SK-N-MC (cell line): ENCODE results near the gene TAB2.
"Not testable (repeated sequence)": the region's sequence is repeated elsewhere in the genome, so short reads cannot be mapped to it uniquely, and the experiment has no call there.

ENCODE experiments used
- DNase-seq: peaks from one replicate; pipeline ENCODE4 v3.0.0-alpha.2; 2011; ENCODE audit warnings: low read depth, low spot score
- H3K27ac ChIP-seq: fragments of 200-600 bp; sonication (generic); 2 replicates; pipeline ENCODE4 v1.5.1; 2016; ENCODE audit warnings: mixed run types
- H3K36me3 ChIP-seq: fragments of 200-600 bp; sonication (generic); 2 replicates; pipeline ENCODE4 v1.6.1; 2017; ENCODE audit warnings: antibody characterized with exemption, low read length, mixed read lengths; ENCODE audit not compliant: insufficient read depth
- H3K4me3 ChIP-seq: fragments of 200-600 bp; sonication (generic); 2 replicates; pipeline ENCODE4 v1.5.1; 2016
- H3K9ac ChIP-seq: fragments of 200-600 bp; sonication (generic); 2 replicates; pipeline ENCODE4 v1.8.0; 2017; ENCODE audit warnings: mixed run types, mixed read lengths; ENCODE audit not compliant: insufficient read length
- H3K9me3 ChIP-seq: fragments of 200-600 bp; sonication (generic); 2 replicates; pipeline ENCODE4 v1.6.1; 2017; ENCODE audit warnings: low read depth, mild to moderate bottlenecking, antibody characterized with exemption, low read length, moderate library complexity, mixed read lengths
- EZH2 ChIP-seq: fragments of 200-600 bp; sonication (generic); IDR thresholded peaks from one replicate; pipeline ENCODE4 v1.6.1; 2017; ENCODE audit warnings: antibody characterized with exemption
- FOXP2 ChIP-seq: optimal IDR thresholded peaks from 2 replicates; pipeline ENCODE3; 2011; ENCODE audit warnings: mild to moderate bottlenecking, moderate library complexity; ENCODE audit not compliant: insufficient read depth; ENCODE audit errors: extremely low read length, control extremely low read depth
- POLR2AphosphoS5 ChIP-seq: IDR thresholded peaks from 2 replicates; pipeline ENCODE4 v1.6.1; 2012; ENCODE audit warnings: mild to moderate bottlenecking, low read depth, low read length, borderline replicate concordance

The TAB2 gene

DNA sequence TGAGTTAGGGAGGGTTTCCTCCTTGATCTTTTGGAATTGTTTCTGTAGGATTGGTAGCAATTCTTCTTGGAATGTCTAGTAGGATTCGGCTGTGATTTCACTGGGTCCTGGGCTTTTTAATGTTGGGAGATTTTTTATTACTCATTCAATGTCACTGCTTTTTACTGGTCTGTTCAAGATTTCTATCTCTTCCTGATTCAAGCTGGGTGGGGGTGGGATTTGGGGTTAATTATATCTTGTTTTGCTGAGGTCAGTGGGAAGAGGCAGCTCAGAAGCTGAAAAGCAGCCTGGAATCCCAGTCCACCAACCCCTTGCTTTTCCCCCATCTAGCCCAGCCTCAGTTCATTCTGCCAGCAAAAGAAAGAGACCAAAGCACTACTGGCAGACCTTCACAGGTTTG is 122.1 kb downstream of the TAB2 start:
- no peak overlapping the region for H3K27ac ChIP-seq
- no peak for TF ChIP-seq FOXP2
- TF ChIP-seq POLR2AphosphoS5 = no peak
- no peak for TF ChIP-seq EZH2
- H3K9ac ChIP-seq = no peak overlapping the region
- H3K4me3 ChIP-seq = no peak overlapping the region
- no peak for DNase-seq
- H3K36me3 ChIP-seq = no peaks in the 10 kb centered on the region
- no peaks in the 10 kb centered on the region for H3K9me3 ChIP-seq

DNA sequence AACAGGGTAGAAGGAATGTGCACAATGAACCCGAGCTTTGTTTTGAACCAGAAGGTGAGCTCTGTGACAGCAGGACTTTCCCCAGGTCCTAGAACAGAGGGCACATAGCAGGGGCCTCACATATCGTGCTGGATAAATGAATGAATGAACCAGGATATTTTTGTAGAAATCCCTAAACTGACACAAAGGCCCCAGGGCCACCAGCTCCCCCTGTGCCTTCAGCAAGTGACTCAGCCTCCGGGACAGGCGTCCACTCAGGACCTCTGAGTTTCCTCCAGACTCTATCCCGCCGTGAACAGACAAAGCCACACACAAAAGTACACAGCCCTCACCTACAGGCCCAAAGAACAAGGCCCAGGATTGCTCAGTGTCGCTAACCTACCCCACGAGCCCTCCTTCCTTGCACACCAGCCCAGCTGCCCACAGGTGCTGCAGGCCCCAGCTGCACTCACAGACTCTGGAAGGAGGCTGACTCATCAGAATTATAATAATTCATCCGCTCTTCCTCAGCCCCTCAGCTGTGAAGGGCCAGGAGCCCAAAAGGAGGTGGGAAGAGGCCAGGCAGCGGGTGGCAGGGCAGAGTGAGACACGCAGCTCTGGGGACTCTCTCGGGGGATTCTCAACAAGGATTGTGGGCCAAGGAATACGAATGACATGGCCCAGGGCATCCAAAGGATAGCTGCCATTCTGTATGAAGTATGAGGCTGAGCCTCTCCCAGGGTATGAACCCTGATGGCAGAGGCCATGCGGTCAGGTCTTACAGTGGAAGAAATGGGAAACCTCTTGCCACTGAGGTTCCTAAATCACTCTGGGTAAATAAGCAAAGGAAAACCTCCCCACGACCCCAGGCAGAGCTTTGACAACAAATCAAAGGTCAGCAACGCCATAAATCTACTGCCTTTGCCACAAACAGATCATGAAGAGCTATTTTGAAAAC is 123.5 kb downstream of the TAB2 start:
- Histone ChIP-seq H3K27ac (no peak overlapping the region), H3K9ac (no peak overlapping the region)
- no peak for DNase-seq

DNA sequence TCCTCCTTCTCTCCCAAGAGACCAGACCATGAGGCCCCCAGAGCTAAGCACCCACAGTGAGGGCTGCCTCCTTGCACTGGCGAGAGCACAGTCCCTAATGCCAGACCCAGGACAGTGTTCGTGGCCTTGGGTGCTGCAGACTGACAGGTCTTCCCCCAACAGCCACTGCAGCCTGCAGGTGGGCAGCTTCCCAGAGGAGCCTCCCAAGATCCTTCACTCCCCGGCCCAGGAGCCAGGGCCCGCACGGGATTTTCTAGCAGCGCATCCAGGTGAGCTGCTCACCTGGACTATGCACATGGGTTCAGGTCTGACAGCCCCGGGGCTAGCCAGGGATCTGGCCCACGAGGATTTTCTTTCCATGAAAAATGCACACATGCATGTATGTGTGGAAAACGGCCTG is 124.2 kb downstream of the TAB2 start:
- TF ChIP-seq EZH2 (no peak), FOXP2 (no peak), POLR2AphosphoS5 (no peak)
- no peak overlapping the region for H3K9ac ChIP-seq
- no peak overlapping the region for H3K4me3 ChIP-seq
- H3K27ac ChIP-seq = no peak overlapping the region
- no peak for DNase-seq
- no peaks in the 10 kb centered on the region for H3K9me3 ChIP-seq
- no peaks in the 10 kb centered on the region for H3K36me3 ChIP-seq

More for the DNA sequence above, 123.5 kb downstream of the TAB2 start:
- Histone ChIP-seq H3K4me3 (no peak overlapping the region), H3K9me3 (no peaks in the 10 kb centered on the region), H3K36me3 (no peaks in the 10 kb centered on the region)
- TF ChIP-seq EZH2 = no peak
- no peak for TF ChIP-seq FOXP2
- TF ChIP-seq POLR2AphosphoS5 = no peak

DNA sequence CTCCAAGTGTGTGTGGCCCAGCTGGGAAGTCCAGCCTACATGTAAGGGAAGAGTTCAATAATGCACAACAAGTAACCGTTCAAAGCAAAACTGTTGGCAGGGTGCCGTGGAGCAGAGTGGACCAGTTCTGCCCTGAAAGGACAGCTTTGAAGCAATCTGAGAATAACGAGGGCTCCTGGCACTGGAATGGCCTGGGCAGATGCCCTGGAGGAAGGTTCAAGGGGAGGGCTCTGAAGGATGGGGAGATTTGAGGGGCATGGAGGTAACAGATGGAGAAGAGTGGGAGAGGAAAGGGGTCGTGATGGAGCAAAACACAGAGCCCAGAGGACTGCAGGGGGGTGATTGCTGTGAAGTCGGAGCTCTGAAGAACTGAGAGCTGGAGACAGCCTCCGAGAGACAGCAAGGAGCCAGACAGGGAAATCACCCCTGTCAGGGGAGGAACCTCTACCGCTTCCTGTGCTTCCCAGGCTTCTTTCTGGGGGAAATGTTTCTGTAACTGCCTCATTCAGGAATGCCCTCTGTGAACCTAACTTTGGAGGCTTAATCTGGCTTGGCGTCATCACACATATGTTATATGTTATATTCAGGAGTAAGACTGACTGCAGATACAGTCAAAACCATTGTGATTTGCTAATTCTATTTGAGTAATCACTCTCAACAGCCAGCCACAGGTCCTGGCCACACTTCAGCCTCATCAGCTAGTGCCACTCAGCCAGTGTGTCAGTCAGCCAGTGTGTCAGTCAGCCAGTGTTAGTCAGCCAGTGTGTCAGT is 126.1 kb downstream of the TAB2 start:
- Histone ChIP-seq H3K36me3 (no peaks in the 10 kb centered on the region), H3K27ac (no peak overlapping the region), H3K4me3 (no peak overlapping the region), H3K9me3 (no peaks in the 10 kb centered on the region), H3K9ac (no peak overlapping the region)
- peak; percentile 44 for DNase-seq
- no peak for TF ChIP-seq EZH2
- no peak for TF ChIP-seq FOXP2
- TF ChIP-seq POLR2AphosphoS5 = no peak

DNA sequence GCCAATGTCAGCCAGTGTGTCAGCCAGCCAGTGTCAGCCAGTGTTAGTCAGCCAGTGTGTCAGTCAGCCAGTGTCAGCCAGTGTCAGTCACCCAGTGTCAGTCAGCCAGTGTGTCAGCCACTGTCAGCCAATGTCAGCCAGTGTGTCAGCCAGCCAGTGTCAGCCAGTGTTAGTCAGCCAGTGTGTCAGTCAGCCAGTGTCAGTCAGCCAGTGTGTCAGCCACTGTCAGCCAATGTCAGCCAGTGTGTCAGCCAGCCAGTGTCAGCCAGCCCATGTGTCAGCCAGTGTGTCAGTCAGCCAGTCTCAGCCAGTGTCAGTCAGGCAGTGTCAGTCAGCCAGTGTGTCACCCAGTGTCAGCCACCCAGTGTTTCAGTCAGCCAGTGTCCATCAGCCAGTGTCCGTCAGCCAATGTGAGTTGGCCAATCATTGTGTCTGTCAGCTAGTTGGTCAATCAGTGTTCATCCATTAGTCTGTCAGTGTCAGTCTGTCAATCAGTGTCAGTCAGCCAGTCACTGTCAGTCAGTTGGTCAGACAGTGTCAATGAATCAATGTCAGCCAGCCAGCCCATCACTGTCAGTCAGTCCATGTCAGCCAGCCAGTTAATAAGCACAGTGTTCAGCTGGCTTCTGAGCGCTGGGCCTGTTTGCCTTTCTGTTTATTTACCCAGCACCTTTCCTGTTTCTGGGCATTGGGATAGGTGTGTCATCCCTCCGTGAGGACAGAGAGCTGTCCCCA is 127.0 kb downstream of the TAB2 start:
- DNase-seq, H3K9ac ChIP-seq: not testable (repeated sequence)

DNA sequence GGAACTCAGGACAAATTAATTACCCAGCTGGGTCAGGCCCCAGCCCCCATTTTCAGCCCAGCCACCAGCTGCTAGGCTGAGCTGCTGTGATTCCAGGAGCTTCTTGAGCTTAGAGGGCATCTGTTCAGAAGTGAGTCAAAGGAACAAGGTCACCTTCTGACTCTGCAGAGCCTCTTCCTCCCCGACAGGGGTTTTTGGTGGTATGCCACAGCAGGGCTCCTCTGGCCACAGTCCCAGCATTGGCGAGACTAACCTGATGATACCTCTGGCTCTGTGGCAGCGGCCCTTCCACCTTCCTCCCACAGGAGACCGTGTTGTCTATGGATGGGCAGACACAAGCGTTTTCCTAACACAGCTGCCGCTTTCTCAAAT is 127.6 kb downstream of the TAB2 start:
- DNase-seq = no peak
- Histone ChIP-seq H3K4me3 (no peak overlapping the region), H3K27ac (no peak overlapping the region)

More for the DNA sequence above, 127.0 kb downstream of the TAB2 start:
- not testable (repeated sequence) for H3K9me3 ChIP-seq, H3K27ac ChIP-seq, H3K36me3 ChIP-seq, H3K4me3 ChIP-seq

DNA sequence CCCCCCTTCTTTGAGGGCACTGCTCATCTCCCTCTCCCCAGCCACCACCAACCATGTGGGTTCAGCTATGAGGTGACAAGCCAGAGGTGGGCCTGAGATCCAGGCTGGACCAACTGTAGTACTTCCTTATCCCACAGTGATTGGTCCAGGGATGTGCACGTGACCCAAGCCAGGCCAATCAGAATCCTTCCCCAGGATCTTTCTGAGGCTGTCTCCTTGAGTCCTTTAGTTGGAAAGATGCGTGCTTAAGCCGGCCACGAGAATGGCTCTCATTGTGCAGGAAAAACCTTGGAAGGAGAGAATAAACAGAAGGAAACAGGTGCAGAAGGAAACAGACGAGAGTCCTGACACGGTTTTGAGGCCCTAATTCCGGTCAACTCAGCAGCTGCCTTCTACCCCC is 128.1 kb downstream of the TAB2 start:
- no peaks in the 10 kb centered on the region for H3K9me3 ChIP-seq
- no peak overlapping the region for H3K4me3 ChIP-seq
- no peak for DNase-seq
- H3K36me3 ChIP-seq = no peaks in the 10 kb centered on the region
- H3K9ac ChIP-seq = no peak overlapping the region
- no peak overlapping the region for H3K27ac ChIP-seq
- TF ChIP-seq EZH2 (no peak), POLR2AphosphoS5 (no peak), FOXP2 (no peak)

More for the DNA sequence above, 127.6 kb downstream of the TAB2 start:
- H3K36me3 ChIP-seq = no peaks in the 10 kb centered on the region
- H3K9me3 ChIP-seq = no peaks in the 10 kb centered on the region
- TF ChIP-seq EZH2 = no peak
- TF ChIP-seq POLR2AphosphoS5 = no peak
- TF ChIP-seq FOXP2 = no peak
- H3K9ac ChIP-seq = no peak overlapping the region

DNA sequence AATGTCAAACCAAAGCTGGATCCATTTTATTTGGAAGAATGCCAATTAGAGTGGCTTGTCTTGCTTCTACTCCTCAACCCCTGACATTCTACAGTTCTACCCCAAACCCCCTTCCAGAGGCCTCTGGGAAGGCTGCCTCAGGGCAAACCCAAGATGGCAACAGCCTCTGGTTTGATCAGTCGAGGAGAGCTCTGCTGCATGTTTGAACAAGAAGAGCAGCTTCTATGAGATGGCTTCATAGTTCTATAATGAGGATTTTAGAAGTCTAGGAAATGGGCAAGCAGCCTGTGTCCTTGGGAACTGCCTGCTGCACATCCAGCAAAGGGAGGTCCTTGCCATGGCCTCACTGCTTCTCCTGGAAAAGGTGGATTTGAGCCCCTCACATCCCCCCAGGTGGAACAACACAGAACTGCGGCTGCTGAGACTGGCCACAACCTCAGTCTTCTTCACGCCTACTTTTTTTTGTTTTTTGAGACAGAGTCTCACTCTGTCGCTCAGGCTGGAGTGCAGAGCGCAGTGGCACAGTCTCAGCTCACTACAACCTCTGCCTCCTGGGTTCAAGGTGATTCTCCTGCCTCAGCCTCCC is 129.4 kb downstream of the TAB2 start:
- H3K9ac ChIP-seq = no peak overlapping the region
- H3K9me3 ChIP-seq = no peaks in the 10 kb centered on the region
- DNase-seq = no peak
- H3K36me3 ChIP-seq = no peaks in the 10 kb centered on the region
- no peak overlapping the region for H3K4me3 ChIP-seq
- TF ChIP-seq FOXP2 (no peak), EZH2 (no peak), POLR2AphosphoS5 (no peak)
- H3K27ac ChIP-seq = no peak overlapping the region
